T-helper 2 cell treated with Interferon-gamma antibody and Interleukin-4, amounts not matched to agents 5 μg/mL and 100 μg/mL, for 36 hours (primary cell): Measurements from ENCODE around the gene E2F6.
"Not testable (repeated sequence)": the region's sequence is repeated elsewhere in the genome, so short reads cannot be mapped to it uniquely, and the experiment has no call there.

Source experiments
- DNase-seq: peaks from one replicate; pipeline ENCODE4 v3.0.0; 2021; ENCODE audit warnings: low spot score
- H3K27ac Mint-ChIP-seq: one replicate; pipeline ENCODE4 v1.8.0; 2021; ENCODE audit warnings: mild to moderate bottlenecking, mixed read lengths
- H3K27me3 Mint-ChIP-seq: one replicate; pipeline ENCODE4 v1.8.0; 2021; ENCODE audit warnings: low read depth, mixed read lengths
- H3K36me3 Mint-ChIP-seq: one replicate; pipeline ENCODE4 v1.8.0; 2021; ENCODE audit warnings: low read depth, mixed read lengths
- H3K4me1 Mint-ChIP-seq: one replicate; pipeline ENCODE4 v1.8.0; 2021; ENCODE audit warnings: low read depth, mixed read lengths
- H3K4me3 Mint-ChIP-seq: one replicate; pipeline ENCODE4 v1.8.0; 2022; ENCODE audit warnings: mild to moderate bottlenecking, moderate library complexity, mixed read lengths
- H3K9me3 Mint-ChIP-seq: one replicate; pipeline ENCODE4 v1.8.0; 2021; ENCODE audit warnings: mixed read lengths

Gene E2F6

GRCh38 chr2:11407413-11407812 is 58.5 kb downstream of the E2F6 start:
- H3K36me3 Mint-ChIP-seq: no peaks in the 10 kb centered on the region
- H3K27me3 Mint-ChIP-seq: peaks cover 8% of the 10 kb centered on the region
- no peaks in the 10 kb centered on the region for H3K4me1 Mint-ChIP-seq
- H3K9me3 Mint-ChIP-seq: no peaks in the 10 kb centered on the region
- no peak overlapping the region for H3K27ac Mint-ChIP-seq
- H3K4me3 Mint-ChIP-seq: no peak overlapping the region
- DNase-seq: no peak

DNA sequence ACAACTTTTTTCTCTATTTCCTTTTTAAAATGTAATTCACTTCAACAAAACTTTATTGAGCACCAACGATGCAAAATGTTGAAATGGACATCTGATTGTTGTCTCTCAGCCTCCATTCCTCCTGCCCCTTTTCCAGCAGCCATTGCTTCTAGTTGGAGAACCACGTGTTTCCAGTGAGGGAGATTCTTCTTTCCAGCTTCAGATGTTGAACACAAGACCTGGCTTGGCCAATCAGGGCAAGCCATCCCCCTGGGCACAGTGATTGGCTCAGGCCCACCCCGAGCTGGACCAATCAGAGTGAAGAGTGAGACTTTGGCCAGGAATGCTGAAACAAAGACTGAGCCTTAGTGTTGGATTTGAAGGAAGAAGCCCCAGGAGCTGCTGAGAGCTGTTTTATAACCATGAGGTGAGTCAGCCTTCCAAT is 59.0 kb downstream of the E2F6 start:
- Mint-ChIP-seq H3K27me3 (peaks cover 5% of the 10 kb centered on the region), H3K4me3 (no peak overlapping the region), H3K27ac (no peak overlapping the region), H3K36me3 (no peaks in the 10 kb centered on the region), H3K9me3 (no peaks in the 10 kb centered on the region), H3K4me1 (no peaks in the 10 kb centered on the region)
- no peak for DNase-seq

DNA sequence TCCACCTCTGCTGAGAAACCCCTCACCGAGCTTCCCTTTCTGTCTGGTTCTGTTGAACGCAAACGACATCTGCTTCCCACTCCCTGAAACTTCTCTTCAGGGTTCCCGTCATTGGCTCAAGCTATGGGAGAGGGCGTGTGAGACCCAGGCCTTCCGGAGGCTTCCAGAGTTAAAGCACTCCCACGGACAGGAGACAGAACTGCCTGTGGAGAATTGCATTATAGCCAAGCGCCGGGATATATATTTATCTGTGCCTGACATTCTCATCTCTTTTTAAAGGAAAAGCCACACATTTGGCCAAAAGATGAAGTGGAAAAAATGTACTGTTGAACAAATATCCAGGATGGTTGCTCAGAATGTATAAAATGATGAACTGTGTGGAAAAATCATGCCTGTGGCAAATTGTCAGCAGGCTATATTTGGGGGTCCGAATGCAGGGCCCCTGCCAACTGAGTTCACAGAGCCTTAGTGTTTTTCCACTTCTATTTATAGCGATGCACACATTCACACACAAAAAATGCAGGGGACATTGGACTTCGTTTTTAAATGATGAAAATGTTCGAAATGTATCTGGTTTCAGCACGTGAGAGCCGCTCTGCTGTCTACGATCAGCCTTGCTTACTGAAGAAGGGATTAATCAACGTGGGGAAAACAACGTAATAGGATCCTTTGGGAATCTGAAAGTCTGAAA is 59.5 kb downstream of the E2F6 start:
- no peak for DNase-seq
- H3K4me1 Mint-ChIP-seq: no peaks in the 10 kb centered on the region
- no peaks in the 10 kb centered on the region for H3K9me3 Mint-ChIP-seq
- peaks cover 4% of the 10 kb centered on the region for H3K27me3 Mint-ChIP-seq
- H3K27ac Mint-ChIP-seq: no peak overlapping the region
- no peaks in the 10 kb centered on the region for H3K36me3 Mint-ChIP-seq
- H3K4me3 Mint-ChIP-seq: no peak overlapping the region

GRCh38 chr2:11405599-11406266 is 60.2 kb downstream of the E2F6 start:
- no peaks in the 10 kb centered on the region for H3K9me3 Mint-ChIP-seq
- DNase-seq: no peak
- no peak overlapping the region for H3K4me3 Mint-ChIP-seq
- no peaks in the 10 kb centered on the region for H3K4me1 Mint-ChIP-seq
- peaks cover 4% of the 10 kb centered on the region for H3K27me3 Mint-ChIP-seq
- no peak overlapping the region for H3K27ac Mint-ChIP-seq
- H3K36me3 Mint-ChIP-seq: no peaks in the 10 kb centered on the region

DNA sequence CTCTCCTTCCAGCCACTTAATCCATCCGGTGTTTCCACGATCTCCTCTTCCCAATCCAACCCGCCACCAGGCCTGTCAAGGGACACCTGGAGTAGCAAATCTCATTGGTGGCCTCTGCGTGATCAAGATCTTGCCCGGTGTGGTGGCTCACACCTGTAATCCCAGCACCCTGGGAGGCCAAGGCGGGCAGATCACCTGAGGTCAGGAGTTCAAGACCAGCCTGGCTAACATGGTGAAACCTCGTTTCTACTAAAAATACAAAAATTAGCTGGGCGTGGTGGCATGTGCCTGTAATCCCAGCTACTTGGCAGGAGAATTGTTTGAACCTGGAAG is 60.9 kb downstream of the E2F6 start:
- not testable (repeated sequence) for H3K27ac Mint-ChIP-seq, DNase-seq, H3K9me3 Mint-ChIP-seq, H3K4me3 Mint-ChIP-seq, H3K36me3 Mint-ChIP-seq, H3K4me1 Mint-ChIP-seq, H3K27me3 Mint-ChIP-seq

DNA sequence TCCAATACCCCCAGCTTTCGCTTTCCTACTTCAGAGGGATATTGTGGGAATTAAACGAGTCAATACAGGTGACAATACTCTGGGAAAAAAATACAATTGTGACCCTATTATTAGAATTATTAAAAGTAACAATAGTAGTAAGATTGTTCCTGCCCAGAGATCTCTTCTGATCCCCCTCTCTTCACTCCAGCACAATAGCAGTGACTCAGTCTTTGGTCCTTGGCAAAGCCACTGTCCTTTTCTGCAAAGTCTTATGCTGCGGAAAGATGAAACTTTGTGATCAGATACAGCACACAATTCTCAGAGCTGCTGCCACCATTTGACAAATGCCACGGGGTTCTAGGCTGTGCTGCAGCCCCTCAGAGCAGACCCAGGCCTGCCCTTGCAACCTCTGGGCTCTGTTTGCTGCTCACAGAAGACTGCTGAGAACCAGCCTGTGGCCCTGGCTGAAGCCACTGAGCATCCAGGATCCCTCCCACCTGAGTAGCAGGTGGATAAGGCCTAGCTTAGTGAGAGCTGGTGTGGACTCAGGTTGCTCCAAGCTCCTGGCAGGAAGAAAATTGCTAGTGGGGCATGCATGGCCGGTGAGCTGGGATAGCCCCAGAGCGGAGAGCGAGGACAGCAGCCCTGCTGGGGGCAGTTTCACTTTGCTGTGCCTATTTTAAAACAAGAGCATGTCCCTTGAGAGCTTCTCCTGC is 61.4 kb downstream of the E2F6 start:
- Mint-ChIP-seq H3K27me3 (peaks cover 4% of the 10 kb centered on the region), H3K27ac (no peak overlapping the region), H3K4me3 (no peak overlapping the region), H3K36me3 (no peaks in the 10 kb centered on the region), H3K9me3 (no peaks in the 10 kb centered on the region), H3K4me1 (no peaks in the 10 kb centered on the region)
- DNase-seq: no peak

DNA sequence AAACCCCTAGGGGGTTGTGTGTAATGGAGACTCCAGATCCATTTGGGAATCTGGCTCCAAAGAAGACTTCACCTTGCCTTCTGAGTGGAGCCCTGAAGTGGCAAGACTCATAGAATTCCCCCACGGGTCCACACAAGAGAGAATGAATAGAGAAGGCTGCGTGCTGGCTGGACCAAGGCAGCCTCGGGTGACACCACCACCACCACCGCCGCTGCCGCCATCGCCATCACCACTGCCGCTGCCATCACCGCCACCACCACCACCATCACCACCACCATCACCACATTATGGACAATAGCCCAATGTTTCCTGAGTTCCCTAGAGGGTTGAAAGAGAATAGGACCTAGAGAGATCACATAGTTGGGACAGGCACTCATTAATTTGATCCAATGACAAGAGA is 63.5 kb downstream of the E2F6 start:
- Mint-ChIP-seq H3K9me3 (no peaks in the 10 kb centered on the region), H3K36me3 (no peaks in the 10 kb centered on the region), H3K4me3 (no peak overlapping the region), H3K4me1 (no peaks in the 10 kb centered on the region), H3K27me3 (no peaks in the 10 kb centered on the region), H3K27ac (no peak overlapping the region)
- no peak for DNase-seq

GRCh38 chr2:11399438-11399762 is 66.6 kb downstream of the E2F6 start:
- Mint-ChIP-seq H3K4me1 (no peaks in the 10 kb centered on the region), H3K27ac (no peak overlapping the region), H3K9me3 (no peaks in the 10 kb centered on the region), H3K36me3 (no peaks in the 10 kb centered on the region), H3K4me3 (no peak overlapping the region), H3K27me3 (no peaks in the 10 kb centered on the region)
- no peak for DNase-seq

DNA sequence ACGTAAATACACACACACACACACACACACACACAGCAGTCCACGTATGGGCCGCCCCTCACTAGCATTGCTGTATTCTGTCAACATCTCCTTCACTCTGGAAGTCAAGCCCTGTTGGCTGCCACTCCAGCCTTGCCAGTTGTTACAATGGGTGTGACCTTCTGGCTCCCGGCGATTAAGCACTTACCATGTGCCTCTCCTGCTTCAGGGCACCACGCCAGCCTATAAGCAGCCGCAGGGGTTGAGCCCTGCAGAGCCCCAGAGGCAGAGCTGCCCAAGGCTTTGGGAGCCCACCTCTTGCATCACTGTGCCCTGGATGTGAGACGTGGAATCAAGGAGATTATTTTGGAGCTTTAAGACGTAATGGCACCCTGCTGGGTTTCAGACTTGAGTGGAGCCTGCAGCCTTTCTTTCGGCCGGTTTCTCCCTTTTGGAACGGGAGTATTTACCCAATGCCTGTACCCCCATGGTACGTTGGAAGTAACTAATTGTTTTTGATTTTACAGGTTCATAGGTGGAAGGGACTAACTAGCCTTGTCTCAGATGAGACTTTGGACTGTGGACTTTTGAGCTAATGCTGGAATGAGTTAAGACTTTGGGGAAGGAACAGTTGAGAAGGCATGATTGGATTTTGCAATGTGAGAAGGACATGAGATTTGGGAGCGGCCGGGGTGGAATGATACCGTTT is 67.1 kb downstream of the E2F6 start:
- Mint-ChIP-seq H3K36me3 (no peaks in the 10 kb centered on the region), H3K4me3 (no peak overlapping the region), H3K4me1 (no peaks in the 10 kb centered on the region), H3K27ac (no peak overlapping the region), H3K27me3 (no peaks in the 10 kb centered on the region), H3K9me3 (no peaks in the 10 kb centered on the region)
- DNase-seq: no peak

DNA sequence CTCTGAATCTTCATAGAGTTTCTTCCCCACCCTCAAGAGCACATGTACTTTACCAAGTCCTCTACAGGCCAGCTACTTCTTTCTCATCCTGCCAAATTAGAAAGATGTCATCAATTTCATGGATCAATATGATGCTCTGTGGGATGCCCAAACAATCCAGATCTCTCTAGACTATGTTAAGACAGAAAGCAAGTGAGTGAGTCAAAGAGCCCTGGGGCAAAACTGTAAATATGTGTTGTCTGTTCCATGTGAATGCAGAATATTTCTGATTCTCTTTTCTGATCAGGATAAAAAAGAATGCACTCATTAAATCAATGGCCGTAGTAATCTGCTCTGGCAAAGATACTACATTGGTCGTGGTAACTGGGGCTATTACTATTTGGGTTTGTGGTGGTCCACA is 68.4 kb downstream of the E2F6 start:
- H3K4me3 Mint-ChIP-seq: no peak overlapping the region
- no peaks in the 10 kb centered on the region for H3K4me1 Mint-ChIP-seq
- H3K36me3 Mint-ChIP-seq: no peaks in the 10 kb centered on the region
- no peak for DNase-seq
- H3K27ac Mint-ChIP-seq: no peak overlapping the region
- H3K9me3 Mint-ChIP-seq: no peaks in the 10 kb centered on the region
- no peaks in the 10 kb centered on the region for H3K27me3 Mint-ChIP-seq

- Mint-ChIP-seq H3K4me1 (no peaks in the 10 kb centered on the region), H3K9me3 (no peaks in the 10 kb centered on the region), H3K36me3 (no peaks in the 10 kb centered on the region), H3K27me3 (no peaks in the 10 kb centered on the region), H3K4me3 (no peak overlapping the region), H3K27ac (no peak overlapping the region)
- no peak for DNase-seq
Observed at GRCh38 chr2:11396467-11397445, 69.2 kb downstream of the E2F6 start.

DNA sequence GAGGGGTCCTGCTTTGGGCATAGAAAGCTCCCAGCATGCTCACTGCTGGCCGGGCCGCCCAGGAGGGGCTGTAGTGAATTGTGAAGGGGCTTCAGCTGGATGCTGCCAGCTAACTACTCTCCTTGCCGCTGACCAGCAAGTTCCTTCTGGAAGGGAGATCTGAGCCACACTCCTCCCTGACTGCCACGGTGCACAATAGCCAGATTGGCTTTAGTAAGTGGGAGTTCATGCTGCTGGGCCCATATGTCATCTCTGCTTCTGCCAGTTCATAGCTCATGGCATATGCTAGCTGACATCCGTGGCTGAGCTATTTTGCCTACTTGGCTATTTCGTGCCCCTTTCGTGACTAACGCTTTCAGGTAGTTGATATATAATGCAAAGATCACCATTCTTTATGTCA is 69.9 kb downstream of the E2F6 start:
- Mint-ChIP-seq H3K9me3 (no peaks in the 10 kb centered on the region), H3K27me3 (no peaks in the 10 kb centered on the region), H3K27ac (no peak overlapping the region), H3K4me3 (no peak overlapping the region), H3K4me1 (no peaks in the 10 kb centered on the region), H3K36me3 (no peaks in the 10 kb centered on the region)
- DNase-seq: no peak

DNA sequence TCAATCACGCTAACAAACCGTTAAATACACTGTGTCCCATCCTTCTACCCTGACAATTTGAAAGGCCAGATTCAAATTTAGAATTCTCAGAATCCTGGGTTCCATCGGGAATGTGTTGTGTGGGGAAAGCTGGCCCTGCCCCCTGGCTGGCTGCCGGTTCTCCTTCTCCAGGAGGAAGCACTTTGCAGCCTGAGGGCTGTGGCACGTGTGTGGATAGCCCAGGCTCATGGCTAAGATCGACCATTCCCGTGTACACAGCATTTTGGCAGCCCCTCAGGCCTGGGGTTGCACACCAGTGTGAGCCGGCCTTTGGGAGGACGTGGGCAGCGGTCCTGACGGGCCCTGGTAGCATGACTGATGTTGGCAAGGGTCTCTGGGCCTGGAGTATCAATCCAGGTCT is 70.6 kb downstream of the E2F6 start:
- no peak for DNase-seq
- no peak overlapping the region for H3K4me3 Mint-ChIP-seq
- no peaks in the 10 kb centered on the region for H3K9me3 Mint-ChIP-seq
- H3K36me3 Mint-ChIP-seq: no peaks in the 10 kb centered on the region
- H3K4me1 Mint-ChIP-seq: no peaks in the 10 kb centered on the region
- H3K27ac Mint-ChIP-seq: no peak overlapping the region
- H3K27me3 Mint-ChIP-seq: no peaks in the 10 kb centered on the region
